A204.1 (cell line): ENCODE results near the gene CATSPER3.
"Not testable (repeated sequence)": the region's sequence is repeated elsewhere in the genome, so short reads cannot be mapped to it uniquely, and the experiment has no call there.

ENCODE experiments used
- FAIRE-seq: peaks from 2 replicates; lab custom pipeline; 2012; peaks lifted over from hg19 to GRCh38; lab: Jason Lieb, UNC

The CATSPER3 gene

GRCh38 chr5:134975078-134975715 lies 7.5 kb downstream of the CATSPER3 start:
- no peak for FAIRE-seq

DNA sequence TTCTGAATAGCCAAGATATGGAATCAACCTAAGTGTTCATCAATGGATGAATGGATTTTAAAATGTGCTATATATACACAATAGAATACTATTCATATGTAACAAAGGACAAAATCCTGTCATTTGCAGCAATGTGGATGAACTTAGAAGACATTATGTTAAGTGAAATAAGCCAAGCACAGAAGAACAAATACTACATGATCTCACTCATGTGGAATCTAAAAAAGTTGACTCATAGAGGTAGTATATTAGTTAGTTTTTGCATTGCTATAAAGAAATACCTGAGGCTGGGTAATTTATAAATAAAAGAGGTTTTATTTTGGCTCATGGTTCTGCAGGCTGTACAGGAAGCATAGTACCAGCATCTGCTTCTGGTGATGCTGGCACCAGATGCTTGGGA lies 8.1 kb downstream of the CATSPER3 start:
- no peak for FAIRE-seq

- no peak for FAIRE-seq
Measured at GRCh38 chr5:134976841-134977240, 9.1 kb downstream of the CATSPER3 start.

GRCh38 chr5:134979416-134979815 lies 11.7 kb downstream of the CATSPER3 start:
- FAIRE-seq = no peak

- FAIRE-seq = no peak
Measured at GRCh38 chr5:134982230-134982629, 14.5 kb downstream of the CATSPER3 start.

GRCh38 chr5:134989266-134989830 lies 21.6 kb downstream of the CATSPER3 start:
- FAIRE-seq = no peak

DNA sequence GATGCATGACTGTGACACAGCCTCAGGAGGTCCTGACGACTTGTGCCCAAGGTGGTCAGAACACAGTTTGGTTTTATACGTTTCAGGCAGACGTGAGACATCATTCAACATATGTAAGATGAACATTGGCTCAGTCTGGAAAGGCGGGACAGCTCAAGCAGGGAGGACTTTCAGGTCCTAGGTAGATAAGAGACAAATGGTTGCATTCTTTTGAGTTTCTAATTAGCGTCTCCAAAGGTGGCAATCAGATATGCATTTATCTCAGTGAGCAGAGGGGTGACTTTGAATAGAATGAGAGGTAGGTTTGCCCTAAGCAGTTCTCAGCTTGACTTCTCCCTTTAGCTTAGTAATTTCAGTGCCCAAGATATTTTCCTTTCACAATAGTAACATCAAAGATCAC lies 22.5 kb downstream of the CATSPER3 start:
- not testable (repeated sequence) for FAIRE-seq

DNA sequence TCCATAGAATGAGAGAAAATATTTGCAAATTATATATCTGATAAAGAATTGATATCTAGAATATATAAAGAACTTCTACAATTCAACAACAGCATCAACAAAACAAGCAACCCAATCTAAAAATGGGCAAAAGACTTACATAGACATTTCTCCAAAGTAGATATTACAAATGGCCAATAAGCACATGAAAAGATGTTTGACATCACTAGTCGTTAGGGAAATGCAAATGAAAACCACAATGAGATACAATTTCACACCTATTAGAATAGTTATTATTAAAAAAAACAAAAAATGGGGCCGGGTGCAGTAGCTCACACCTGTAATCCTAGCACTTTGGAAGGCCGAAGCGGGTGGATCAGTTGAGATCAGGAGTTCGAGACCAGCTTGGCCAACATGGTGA lies 24.4 kb downstream of the CATSPER3 start:
- no peak for FAIRE-seq

DNA sequence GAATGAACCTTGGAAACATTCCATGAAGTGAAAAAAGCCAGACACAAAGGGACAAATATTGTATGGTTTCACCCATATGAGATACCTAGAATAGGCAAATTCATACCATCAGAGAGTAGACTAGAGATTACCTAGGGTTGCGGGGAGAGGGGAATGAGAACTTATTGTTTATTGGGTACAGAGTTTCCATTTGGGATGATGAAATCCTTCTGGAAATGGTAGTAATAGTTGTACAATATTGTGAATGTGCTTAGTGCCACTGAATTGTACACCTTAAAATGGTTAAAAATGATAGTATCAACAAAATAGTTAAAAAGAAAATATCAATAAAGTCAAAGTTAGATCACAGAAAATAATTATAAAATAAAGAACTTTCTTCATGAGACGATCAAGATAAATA lies 25.5 kb downstream of the CATSPER3 start:
- no peak for FAIRE-seq

DNA sequence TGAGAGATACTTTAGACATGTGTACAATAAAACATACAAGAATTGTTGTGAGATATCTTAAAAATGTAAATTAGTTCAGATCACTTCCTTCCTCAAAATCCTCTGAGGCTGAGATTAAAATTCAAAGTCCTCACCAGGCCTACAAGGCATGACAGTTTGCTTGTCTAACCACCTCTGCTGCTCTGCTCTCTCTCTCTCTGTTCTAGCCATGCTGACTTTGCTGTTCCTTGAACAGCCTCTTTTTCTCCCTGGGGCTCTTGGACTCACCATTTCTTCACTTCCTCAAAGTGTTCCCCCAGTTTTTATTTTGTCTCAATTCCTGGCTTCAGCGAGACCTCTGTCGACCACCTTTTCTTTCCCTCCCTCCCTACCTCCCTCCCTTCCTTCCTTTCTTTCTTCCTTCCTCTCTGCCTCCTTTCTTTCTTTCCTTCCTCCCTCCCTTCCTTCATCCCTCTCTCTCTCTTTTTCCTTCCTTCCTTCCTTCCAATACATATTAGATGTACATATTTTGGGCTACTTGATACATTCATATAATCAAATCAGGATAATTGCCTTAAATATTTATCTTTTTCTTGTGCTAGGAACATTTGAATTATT lies 27.0 kb downstream of the CATSPER3 start:
- FAIRE-seq = no peak

DNA sequence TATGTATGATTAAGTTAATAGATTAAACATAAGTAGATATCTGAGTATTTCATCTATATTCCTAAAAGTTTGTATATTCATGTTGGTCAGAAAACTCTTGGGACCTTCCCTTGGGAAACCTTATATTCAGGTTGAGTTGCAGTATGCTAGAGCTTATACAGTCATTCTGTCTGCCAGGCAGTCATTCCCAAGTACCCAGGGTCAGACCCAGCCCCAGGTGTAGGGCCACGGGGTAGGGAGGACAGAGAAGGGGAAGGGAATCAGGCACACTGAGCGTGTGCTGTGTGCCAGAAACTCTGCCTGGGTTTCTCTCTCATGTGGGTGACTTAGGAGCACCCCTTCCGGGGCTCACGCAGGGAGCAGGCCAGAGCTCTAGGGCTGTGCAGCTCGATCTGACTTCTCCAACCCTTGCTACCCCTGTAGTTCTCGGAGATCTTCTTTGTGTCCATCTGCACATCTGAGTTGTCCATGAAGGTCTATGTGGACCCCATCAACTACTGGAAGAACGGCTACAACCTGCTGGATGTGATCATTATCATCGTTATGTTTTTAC lies 28.2 kb downstream of the CATSPER3 start:
- FAIRE-seq = no peak

DNA sequence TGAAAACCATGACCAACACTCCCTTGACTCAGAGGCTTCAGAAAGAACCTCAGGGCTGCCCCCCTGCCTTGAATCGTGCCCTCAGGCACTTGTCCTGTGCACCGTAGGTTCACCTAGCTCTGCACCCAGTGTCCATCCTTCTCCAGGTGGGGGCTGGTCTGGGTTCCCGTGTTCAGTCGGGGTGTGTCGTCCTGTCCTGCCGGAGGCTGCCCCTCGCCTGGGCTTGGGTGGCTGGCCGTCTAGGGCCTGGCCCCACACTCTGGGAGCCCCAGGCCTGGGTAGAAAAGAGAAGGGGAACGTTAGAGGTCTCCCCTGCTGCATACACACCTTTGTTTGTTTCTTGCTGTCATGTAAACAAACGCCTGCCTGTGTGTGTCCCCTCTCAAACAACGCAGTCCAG lies 29.3 kb downstream of the CATSPER3 start:
- FAIRE-seq = no peak

- not testable (repeated sequence) for FAIRE-seq
Measured at GRCh38 chr5:134998068-134998467, 30.4 kb downstream of the CATSPER3 start.

DNA sequence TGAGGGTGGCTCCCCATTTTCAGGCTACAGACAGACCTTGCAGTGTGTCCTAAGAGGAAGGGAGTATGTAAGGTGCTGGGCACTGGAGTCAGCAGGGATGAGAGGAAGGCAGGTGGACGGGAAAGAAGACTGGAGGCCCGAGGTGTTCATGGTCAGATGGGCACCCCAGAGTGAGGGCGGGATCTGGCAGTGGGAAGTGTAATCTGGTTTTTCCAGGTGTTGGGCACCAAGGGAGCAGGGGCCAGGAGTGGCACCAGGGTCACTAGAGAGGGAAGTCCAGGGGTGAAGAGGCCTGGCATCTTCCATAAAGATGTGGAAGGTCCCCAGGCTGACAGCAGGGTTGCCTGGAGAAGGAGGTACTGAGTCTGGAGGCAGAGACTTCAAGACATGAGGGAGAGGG lies 36.7 kb downstream of the CATSPER3 start:
- FAIRE-seq = no peak

DNA sequence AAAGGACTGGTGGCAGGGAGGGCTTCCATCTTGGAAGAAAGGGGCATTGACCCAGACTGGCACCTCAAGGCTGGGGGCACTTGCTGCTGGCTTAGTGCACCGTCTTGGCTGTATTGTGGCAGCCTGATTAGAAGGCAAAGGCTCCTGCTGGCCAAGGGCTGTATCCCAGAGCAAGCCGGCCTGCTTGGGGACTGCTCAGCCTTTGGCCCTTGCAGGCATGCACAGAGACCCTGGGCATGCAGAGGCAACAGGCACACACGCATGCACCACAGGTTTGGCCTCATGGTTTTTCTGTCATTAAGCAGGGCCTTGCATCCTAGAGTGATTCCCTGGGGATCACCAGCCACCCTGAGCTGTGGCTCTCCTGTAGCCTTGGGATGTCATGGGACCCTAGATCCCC lies 37.4 kb downstream of the CATSPER3 start:
- FAIRE-seq = no peak

- no peak for FAIRE-seq
Measured at GRCh38 chr5:135007305-135007704, 39.6 kb downstream of the CATSPER3 start.

DNA sequence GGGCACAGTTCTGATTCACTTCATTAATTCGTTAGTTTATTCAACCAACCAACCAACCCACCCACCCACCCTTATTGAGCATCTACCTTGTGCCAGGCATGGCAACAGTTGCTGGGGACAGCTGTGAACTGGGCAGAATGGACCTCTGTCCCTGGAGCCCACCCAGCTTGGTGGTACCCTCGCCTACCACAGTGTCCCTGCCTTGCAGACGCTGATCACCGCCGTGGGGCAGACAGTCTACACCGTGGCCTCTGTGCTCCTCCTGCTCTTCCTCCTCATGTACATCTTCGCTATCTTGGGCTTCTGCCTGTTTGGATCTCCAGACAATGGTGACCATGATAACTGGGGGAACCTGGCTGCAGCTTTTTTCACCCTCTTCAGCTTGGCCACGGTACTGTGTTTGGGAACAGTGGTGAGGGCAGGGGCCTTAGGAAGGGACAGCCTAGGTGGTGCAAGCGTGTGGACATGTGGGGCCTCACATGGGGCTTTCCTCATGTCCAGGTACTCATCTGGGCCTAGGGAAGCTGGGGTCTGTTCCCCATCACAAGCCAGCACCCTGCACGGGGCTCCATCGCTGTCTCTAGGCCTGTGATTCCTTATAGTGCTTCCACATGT lies 40.1 kb downstream of the CATSPER3 start:
- no peak for FAIRE-seq

DNA sequence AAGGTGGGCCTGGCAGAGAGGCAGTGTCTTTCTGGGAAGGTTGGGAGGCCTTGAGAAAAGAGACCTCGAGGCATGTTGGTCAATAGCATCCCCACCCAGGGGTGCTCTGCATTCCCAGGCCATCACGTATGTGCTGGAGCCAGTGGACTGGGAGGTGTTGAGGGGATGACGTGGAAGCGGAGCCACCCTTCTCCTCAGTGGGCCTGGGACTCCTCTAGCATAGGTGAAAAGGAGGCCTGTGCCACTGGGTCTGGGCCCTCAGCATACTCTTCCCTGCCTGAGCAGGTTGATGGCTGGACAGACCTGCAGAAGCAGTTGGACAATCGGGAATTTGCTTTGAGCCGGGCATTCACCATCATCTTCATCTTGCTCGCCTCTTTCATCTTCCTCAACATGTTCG lies 40.8 kb downstream of the CATSPER3 start:
- FAIRE-seq = no peak

- no peak for FAIRE-seq
Measured at GRCh38 chr5:135008981-135009735, 41.5 kb downstream of the CATSPER3 start.

DNA sequence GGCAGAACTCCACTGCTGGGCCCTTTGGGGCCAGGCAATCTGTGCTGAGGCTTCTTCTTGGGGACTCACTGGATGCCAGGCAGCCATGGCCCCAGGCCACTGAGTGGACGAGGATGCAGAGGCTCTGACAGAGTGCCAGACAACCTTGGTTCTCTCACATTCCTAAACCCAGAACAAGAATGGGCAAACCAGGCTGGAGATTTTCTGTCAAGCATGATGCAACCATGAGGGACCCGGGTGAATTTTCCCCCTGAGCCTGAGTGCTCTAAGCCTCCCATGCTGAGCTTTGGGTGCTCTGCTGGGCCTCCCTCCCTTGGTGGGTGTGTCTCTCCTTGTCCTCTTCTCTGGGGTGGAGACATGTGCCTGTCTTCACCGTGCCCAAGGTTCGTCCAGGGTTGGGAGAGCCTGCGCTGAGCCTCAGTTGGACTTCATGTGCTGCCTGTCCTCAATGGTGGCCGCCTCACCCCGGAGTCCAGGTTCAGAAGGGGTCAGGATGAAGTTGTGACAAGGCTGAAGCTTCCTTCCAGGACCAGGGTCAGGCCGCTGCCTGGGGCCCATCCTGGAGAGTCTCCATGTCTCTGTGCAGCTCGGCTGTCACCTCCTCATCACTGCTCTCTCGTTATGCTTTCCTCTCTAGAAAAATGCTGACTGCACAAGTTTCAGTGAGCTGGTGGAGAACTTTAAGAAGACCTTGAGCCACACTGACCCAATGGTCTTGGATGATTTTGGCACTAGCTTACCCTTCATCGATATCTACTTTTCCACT lies 42.2 kb downstream of the CATSPER3 start:
- FAIRE-seq = no peak

DNA sequence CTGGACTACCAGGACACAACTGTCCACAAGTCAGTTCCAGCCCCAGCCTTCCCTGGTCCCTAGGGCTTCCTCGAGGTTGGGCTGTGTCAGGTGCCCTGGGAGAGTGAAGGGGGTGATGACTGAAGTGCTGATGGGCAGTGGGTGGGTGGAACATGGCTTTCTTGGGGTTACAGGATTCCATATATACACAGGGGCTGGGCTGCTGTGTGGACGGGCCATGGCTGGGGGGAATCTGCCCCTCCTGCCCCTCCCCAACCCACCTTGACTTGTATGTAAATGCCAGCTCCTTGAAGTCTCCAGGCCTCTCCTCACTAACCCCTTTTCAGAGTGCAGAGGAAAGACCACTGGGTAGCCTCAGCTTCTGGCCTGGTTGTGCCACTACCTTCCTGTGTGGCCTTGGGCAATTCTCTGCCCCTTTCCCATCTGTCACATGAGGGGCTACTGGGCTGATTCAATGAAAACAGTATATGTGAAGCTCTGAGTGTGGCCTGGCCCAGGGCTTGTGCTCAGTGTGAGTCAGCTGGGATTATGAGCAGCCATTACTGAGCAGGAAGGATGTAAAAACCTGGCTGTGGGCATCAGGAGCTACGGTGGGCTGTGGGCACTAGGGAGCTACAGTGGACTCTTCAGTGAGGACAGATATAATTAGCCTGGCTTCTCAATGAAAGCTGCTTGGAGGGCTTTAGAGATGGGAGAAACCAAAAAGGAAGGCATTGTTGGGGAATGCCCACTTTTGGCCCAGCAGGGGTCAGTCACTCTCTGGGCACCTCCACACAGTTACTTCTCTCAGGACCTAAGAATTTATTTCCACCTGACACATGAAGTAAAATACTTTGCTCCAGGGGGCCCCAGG lies 43.0 kb downstream of the CATSPER3 start:
- FAIRE-seq = no peak
